ENCODE data around the gene RAB40C.

The RAB40C gene

GRCh38 chr16:561957-562938 lies 27.6 kb upstream of the RAB40C start:
- TF ChIP-seq, protein P1, sequence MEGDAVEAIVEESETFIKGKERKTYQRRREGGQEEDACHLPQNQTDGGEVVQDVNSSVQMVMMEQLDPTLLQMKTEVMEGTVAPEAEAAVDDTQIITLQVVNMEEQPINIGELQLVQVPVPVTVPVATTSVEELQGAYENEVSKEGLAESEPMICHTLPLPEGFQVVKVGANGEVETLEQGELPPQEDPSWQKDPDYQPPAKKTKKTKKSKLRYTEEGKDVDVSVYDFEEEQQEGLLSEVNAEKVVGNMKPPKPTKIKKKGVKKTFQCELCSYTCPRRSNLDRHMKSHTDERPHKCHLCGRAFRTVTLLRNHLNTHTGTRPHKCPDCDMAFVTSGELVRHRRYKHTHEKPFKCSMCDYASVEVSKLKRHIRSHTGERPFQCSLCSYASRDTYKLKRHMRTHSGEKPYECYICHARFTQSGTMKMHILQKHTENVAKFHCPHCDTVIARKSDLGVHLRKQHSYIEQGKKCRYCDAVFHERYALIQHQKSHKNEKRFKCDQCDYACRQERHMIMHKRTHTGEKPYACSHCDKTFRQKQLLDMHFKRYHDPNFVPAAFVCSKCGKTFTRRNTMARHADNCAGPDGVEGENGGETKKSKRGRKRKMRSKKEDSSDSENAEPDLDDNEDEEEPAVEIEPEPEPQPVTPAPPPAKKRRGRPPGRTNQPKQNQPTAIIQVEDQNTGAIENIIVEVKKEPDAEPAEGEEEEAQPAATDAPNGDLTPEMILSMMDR (IDR thresholded peaks at IDR 0.05; ENCODE audit: low read length) = no peak
- TF ChIP-seq EZH2 (optimal IDR thresholded peaks at IDR 0.05; ENCODE audit: low read depth, low read length) = no peak
- TF ChIP-seq EZH2phosphoT487 (IDR thresholded peaks at IDR 0.05; ENCODE audit: low read length) = no peak
- Histone ChIP-seq H3K4me3 (ENCODE audit: low read length) (no peak overlapping the region), H3K36me3 (replicated peaks; ENCODE audit: insufficient read depth, low read length) (no peaks in the 10 kb centered on the region), H3K9ac (ENCODE audit: low read length) (no peak overlapping the region), H4K20me1 (ENCODE audit: insufficient read depth, low read length) (no peaks in the 10 kb centered on the region), H3F3A (ENCODE audit: insufficient read depth, low read length) (peaks cover 5% of the 10 kb centered on the region), H3K9me3 (replicated peaks; ENCODE audit: insufficient read depth, low read length) (no peaks in the 10 kb centered on the region), H3K9me2 (replicated peaks; ENCODE audit: insufficient read depth, low read length) (no peaks in the 10 kb centered on the region), H3K27ac (ENCODE audit: low read length) (no peak overlapping the region), H3K27me3 (replicated peaks; ENCODE audit: insufficient read depth, low read length) (peaks cover 49% of the 10 kb centered on the region), H3K4me1 (ENCODE audit: low read length) (peaks cover 9% of the 10 kb centered on the region), H2AFZ (ENCODE audit: low read length) (no peak overlapping the region), H3K79me2 (ENCODE audit: low read length) (peaks cover 2% of the 10 kb centered on the region; the same call in 1 of the 2 replicates), H3K4me2 (ENCODE audit: low read depth, low read length) (no peak overlapping the region)
- no peak for DNase-seq

- TF ChIP-seq EZH2 (optimal IDR thresholded peaks at IDR 0.05; ENCODE audit: low read depth, low read length) = no peak
- TF ChIP-seq, protein P1 (IDR thresholded peaks at IDR 0.05; ENCODE audit: low read length) = no peak
- TF ChIP-seq EZH2phosphoT487 (IDR thresholded peaks at IDR 0.05; ENCODE audit: low read length) = no peak
- H3K36me3 ChIP-seq (replicated peaks; ENCODE audit: insufficient read depth, low read length) = no peaks in the 10 kb centered on the region
- H3F3A ChIP-seq (ENCODE audit: insufficient read depth, low read length) = peaks cover 6% of the 10 kb centered on the region
- peaks cover 9% of the 10 kb centered on the region; the same call in 1 of the 2 replicates for H3K79me2 ChIP-seq (ENCODE audit: low read length)
- H3K9me2 ChIP-seq (replicated peaks; ENCODE audit: insufficient read depth, low read length) = no peaks in the 10 kb centered on the region
- no peak overlapping the region for H3K9ac ChIP-seq (ENCODE audit: low read length)
- H3K9me3 ChIP-seq (replicated peaks; ENCODE audit: insufficient read depth, low read length) = no peaks in the 10 kb centered on the region
- no peak overlapping the region for H3K4me2 ChIP-seq (ENCODE audit: low read depth, low read length)
- H4K20me1 ChIP-seq (ENCODE audit: insufficient read depth, low read length) = no peaks in the 10 kb centered on the region
- H2AFZ ChIP-seq (ENCODE audit: low read length) = no peak overlapping the region
- no peak overlapping the region for H3K4me3 ChIP-seq (ENCODE audit: low read length)
- no peak overlapping the region for H3K27ac ChIP-seq (ENCODE audit: low read length)
- peaks cover 14% of the 10 kb centered on the region for H3K4me1 ChIP-seq (ENCODE audit: low read length)
- no peak for DNase-seq
- peaks cover 40% of the 10 kb centered on the region for H3K27me3 ChIP-seq (replicated peaks; ENCODE audit: insufficient read depth, low read length)
Measured at GRCh38 chr16:563072-563644, 26.7 kb upstream of the RAB40C start.

GRCh38 chr16:564690-565418 lies 25.0 kb upstream of the RAB40C start:
- H3K4me3 ChIP-seq (ENCODE audit: low read length) = no peak overlapping the region
- no peak overlapping the region for H3K9ac ChIP-seq (ENCODE audit: low read length)
- peaks cover 23% of the 10 kb centered on the region for H3K27me3 ChIP-seq (replicated peaks; ENCODE audit: insufficient read depth, low read length)
- H3K36me3 ChIP-seq (replicated peaks; ENCODE audit: insufficient read depth, low read length) = no peaks in the 10 kb centered on the region
- no peak overlapping the region for H3K27ac ChIP-seq (ENCODE audit: low read length)
- peaks cover 6% of the 10 kb centered on the region for H3F3A ChIP-seq (ENCODE audit: insufficient read depth, low read length)
- H3K79me2 ChIP-seq (ENCODE audit: low read length) = peaks cover 9% of the 10 kb centered on the region; the same call in 1 of the 2 replicates
- H3K9me3 ChIP-seq (replicated peaks; ENCODE audit: insufficient read depth, low read length) = no peaks in the 10 kb centered on the region
- TF ChIP-seq EZH2phosphoT487 (IDR thresholded peaks at IDR 0.05; ENCODE audit: low read length) (no peak), EZH2 (optimal IDR thresholded peaks at IDR 0.05; ENCODE audit: low read depth, low read length) (no peak)
- TF ChIP-seq, protein P1 (IDR thresholded peaks at IDR 0.05; ENCODE audit: low read length) = no peak
- no peak overlapping the region for H3K4me2 ChIP-seq (ENCODE audit: low read depth, low read length)
- no peaks in the 10 kb centered on the region for H3K9me2 ChIP-seq (replicated peaks; ENCODE audit: insufficient read depth, low read length)
- no peak overlapping the region for H2AFZ ChIP-seq (ENCODE audit: low read length)
- no peak for DNase-seq
- no peaks in the 10 kb centered on the region for H4K20me1 ChIP-seq (ENCODE audit: insufficient read depth, low read length)
- peaks cover 19% of the 10 kb centered on the region for H3K4me1 ChIP-seq (ENCODE audit: low read length)

Data from MM.1S (cell line).